Hematopoietic multipotent progenitor cell treated with erythropoietin and hydrocortisone succinate and interleukin-3 and kit ligand, for 15 days (in vitro differentiated cells): ENCODE measurements around the gene TRPM6.
A peak's percentile ranks its signal among the peaks of the same experiment; 100 is the strongest.
"Not testable (repeated sequence)": the region's sequence is repeated elsewhere in the genome, so short reads cannot be mapped to it uniquely, and the experiment has no call there.

Experiments used
- DNase-seq: peaks from one replicate; pipeline ENCODE4 v3.0.0-alpha.2; 2015; ENCODE audit warnings: low spot score

Gene TRPM6

DNA sequence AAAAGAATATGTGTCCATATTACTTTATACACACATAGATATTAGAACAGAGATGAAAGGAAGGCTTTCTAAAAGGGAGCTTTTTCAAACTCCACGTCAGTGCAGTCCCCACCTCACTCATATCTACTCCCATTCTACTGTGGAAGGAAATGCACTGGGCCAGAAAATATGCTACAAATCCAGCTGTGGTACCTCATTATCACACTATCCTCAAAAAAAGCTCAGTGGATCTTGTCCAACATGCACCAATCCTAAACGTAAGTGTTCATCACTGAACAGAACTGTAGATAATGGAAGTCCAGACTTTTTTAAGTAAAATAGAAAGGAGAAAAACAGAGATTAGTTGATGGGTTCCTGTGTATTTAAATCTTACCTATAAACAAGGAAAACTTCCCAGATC is 27.9 kb downstream of the TRPM6 start:
- DNase-seq = no peak

GRCh38 chr9:74858751-74859414 is 28.8 kb downstream of the TRPM6 start:
- DNase-seq = no peak

DNA sequence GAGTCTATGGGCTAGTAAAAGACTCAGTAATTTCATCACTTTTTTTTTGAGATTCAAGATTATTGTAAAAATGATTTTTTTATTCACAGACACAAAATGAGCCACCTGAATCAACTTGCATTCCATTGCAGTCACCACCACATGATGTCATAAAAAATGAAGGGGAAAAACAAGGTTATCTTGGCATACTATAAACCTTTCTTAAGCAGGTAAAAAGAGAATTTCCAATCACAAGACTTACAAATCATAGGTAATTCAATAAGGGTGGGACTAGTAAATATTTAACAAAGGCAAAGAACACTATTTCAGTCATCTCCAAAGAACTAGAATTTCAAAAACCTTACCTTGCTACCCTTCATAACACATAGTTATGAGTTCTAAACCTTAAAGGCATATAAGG is 30.7 kb downstream of the TRPM6 start:
- DNase-seq = no peak

- DNase-seq = no peak
These were observed 32.6 kb downstream of the TRPM6 start for GRCh38 chr9:74855072-74855471.

DNA sequence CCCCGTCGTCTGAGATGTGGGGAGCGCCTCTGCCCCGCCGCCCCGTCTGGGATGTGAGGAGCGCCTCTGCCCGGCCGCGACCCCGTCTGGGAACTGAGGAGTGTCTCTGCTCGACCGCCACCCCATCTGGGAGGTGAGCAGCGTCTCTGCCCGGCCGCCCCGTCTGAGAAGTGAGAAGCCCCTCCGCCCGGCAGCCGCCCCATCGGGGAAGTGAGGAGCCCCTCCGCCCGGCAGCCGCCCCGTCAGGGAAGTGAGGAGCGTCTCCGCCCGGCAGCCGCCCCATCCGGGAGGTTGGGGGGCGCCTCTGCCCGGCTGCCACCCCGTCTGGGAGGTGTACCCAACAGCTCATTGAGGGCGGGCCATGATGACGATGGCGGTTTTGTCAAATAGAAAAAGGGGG is 34.7 kb downstream of the TRPM6 start:
- DNase-seq = not testable (repeated sequence)

GRCh38 chr9:74848153-74848525 is 39.6 kb downstream of the TRPM6 start:
- no peak for DNase-seq

DNA sequence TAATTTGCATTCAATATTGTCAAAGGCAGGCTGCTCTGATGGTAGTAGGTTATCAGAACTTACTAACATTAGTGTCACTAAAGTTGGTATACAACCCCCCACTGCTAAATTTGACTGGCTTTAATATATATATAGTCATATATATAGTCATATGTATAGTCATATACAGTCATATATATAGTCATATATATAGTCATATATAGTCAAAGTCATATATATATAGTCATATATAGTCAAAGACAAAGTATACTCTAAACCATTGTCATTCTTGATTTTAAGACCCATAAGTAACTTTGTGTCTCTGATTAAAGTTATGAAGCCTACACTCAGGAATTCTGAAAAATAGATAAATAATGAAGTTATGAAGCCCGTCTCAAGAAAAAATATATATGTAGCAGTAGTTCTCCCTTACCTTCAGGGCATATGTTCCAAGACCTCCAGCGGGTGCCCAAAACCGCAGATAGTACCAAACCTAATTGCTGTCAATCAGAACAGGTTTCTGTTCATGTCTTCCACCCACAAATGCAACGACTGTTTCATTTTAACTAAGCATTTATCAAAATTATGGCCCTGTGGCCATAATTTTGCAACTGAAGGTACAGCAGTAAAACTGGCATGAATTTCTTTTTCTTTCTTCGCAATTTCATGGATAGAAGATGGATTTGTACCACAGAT is 40.1 kb downstream of the TRPM6 start:
- no peak for DNase-seq

- no peak for DNase-seq
These were observed 41.0 kb downstream of the TRPM6 start for GRCh38 chr9:74846766-74847165.

GRCh38 chr9:74838351-74838750 is 49.4 kb downstream of the TRPM6 start:
- no peak for DNase-seq

GRCh38 chr9:74824654-74825053 is 63.1 kb downstream of the TRPM6 start:
- DNase-seq = no peak

DNA sequence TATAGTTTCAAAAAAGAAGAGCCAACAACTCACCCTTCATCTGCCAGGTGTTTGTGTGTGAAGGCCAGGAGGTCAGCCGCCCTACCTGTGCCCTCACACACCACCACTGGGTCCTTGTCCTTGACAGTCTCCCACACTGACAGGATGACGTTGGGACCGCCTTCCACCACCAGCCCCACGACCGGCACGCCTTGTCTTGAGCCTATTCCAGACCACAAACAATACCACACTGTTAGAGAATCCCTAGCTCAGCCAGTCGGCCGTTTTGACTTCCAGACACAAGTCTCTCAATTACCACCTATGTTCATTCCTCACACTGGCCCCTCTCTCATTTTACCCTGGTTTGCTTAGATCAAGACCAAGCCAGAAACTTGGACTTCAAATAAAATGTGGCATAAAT is 66.1 kb downstream of the TRPM6 start:
- no peak for DNase-seq

- DNase-seq = no peak
These were observed 69.9 kb downstream of the TRPM6 start for GRCh38 chr9:74817816-74818215.

GRCh38 chr9:74817281-74817810 is 70.4 kb downstream of the TRPM6 start:
- DNase-seq = no peak

- DNase-seq = no peak
These were observed 77.5 kb downstream of the TRPM6 start for GRCh38 chr9:74810200-74810599.

GRCh38 chr9:74804018-74804385 is 83.7 kb downstream of the TRPM6 start:
- DNase-seq = no peak

DNA sequence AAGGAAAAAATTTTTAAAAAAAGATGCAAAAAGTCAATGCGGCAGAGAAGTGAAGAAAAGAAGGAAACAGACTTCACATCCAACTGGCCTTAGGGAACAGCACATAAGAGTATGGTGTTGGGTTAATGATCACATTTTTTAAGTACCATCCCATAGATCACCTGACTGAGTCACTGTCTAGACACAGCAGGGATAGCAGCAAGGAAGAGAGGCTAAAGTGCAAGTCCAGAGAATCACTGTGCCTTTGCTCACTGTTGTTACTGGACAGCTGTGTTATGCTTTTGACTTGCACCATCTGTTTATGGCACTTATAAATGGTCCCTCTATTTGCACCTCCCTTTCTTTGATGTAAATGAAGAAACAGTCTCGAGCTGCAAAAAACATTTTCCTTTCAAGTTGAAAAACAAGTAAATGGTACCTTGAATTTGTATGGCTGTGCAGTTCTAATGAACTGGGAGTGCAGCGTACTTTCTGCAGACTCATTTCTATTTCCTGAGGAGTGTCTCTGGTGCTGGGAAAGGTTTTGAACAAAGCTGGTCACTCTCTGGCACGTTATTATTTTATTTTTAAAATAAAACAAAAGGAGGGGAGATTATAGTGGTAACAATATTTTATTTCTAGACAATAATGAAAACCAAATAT is 84.2 kb downstream of the TRPM6 start:
- DNase-seq = no peak

DNA sequence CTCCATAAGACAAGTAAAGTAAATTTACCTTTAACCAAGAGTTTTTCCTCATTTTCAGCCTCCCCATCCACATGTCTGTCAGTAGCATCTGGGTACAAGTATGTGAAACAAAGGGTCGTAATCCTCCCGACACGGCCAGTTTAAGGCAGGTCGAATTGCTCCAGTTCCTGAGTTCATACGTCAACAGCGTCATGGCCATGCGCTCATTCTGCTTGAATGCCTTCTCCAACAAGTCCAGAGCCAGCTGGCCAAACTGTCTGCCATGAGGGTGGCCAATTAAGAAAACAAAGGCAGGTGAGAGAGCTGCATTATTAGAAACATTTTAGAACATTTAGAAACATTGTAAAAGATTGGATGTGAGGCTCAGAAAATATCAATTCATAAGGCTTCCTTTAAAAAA is 87.5 kb downstream of the TRPM6 start:
- no peak for DNase-seq

- DNase-seq = no peak
These were observed 91.9 kb downstream of the TRPM6 start for GRCh38 chr9:74795803-74796202.

DNA sequence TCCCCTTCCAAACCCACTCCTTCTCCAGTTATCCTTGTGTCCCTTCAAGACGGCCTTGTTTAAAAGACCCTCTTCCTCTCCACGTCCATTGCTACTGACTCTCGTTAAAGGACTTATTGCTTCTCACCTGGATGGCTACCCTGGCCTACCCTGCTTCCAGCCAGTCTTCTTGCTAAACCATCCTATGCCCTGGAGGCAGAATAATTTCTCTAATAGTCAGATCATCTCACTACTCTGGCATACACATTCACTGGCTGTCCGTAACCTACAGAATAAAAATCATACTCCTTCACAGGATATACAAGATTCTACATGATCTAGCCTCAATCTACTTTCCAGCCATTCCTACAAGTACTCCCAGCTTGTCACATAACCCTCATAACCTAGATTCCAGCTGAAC is 92.6 kb downstream of the TRPM6 start:
- DNase-seq = no peak

GRCh38 chr9:74784506-74784905 is 103.2 kb downstream of the TRPM6 start:
- DNase-seq = no peak

DNA sequence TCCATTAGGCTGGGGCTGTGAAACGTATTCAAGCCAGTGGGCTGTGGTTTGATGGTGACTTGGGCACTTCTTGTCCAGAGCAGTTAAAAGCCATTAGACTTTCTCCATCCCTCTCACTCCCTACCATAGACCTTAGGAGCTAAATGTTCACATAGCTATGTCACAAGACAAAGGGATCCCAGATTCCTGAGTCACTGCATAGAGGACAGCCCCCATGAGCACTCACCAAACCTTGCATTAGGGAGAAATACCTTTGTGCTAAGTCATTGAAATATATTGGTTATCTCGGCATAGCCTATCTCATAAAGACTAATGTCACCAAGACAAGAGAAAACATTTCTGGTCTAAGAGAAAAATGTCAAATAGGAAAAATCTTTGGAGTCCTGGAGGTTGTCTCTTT is 104.3 kb downstream of the TRPM6 start:
- no peak for DNase-seq

GRCh38 chr9:74777136-74777879 is 110.4 kb downstream of the TRPM6 start:
- DNase-seq = peak; percentile 74

DNA sequence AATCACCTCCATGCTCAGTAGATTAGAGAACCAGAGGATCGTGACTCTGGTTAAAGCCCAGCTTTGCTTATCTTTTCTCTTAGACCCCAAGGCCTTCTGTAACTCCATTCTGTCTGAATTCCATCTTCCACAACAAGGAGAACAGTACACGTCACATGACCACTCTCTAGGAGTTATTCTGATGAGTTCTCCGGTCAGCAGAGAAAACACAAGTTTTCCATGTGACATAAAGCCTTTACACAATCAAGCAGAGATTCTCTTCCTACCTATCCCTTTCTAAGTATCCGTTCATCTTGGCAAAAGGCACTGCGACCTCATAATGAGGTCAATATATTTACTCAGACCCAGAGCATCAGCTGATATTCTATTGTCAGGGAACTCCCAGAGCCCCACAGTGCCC is 112.3 kb downstream of the TRPM6 start:
- DNase-seq = no peak
